A673 (cell line): Measurements from ENCODE around the gene TNS3. TPM values are rescaled to one million over a fixed set of nuclear protein-coding genes. Genes with fewer than 3 reads are reported as not detected.

Experiments
- BruUV-seq: library from RNA; stranded (reverse); fragments of 400-500 nt; replicated peaks from 2 replicates; lab custom pipeline; 2021; lab: Mats Ljungman, UMichigan
- CTCF ChIA-PET: fragments of 300-600 bp; sonication (Branson Sonifier 250); formaldehyde crosslinking; loops from one replicate; lab custom pipeline; 2022; ENCODE audit warnings: antibody characterized with exemption; lab: Charles Lee
- POLR2A ChIA-PET: fragments of 300-600 bp; sonication (Branson Sonifier 250); formaldehyde crosslinking; loops from one replicate; lab custom pipeline; 2022; ENCODE audit warnings: antibody characterized with exemption; ENCODE audit not compliant: low non-redundant PET; lab: Charles Lee
- DNase-seq: peaks from one replicate; pipeline ENCODE4 v3.0.0-alpha.2; 2015; ENCODE audit warnings: low spot score
- H3K27ac ChIP-seq: fragments of 200-600 bp; sonication (generic); 2 replicates; pipeline ENCODE4 v1.5.1; 2016; ENCODE audit warnings: mixed run types, low read depth, mild to moderate bottlenecking, mixed read lengths, antibody characterized with exemption, low read length; ENCODE audit not compliant: poor library complexity, severe bottlenecking
- H3K27me3 ChIP-seq: fragments of 200-600 bp; sonication (generic); replicated peaks from 2 replicates; pipeline ENCODE4 v1.6.1; 2017; ENCODE audit warnings: mixed run types, low read depth, mild to moderate bottlenecking, mixed read lengths, antibody characterized with exemption, low read length; ENCODE audit not compliant: insufficient read depth, poor library complexity
- H3K36me3 ChIP-seq: fragments of 200-600 bp; sonication (generic); 2 replicates; pipeline ENCODE4 v1.6.1; 2016; ENCODE audit warnings: mixed run types, mild to moderate bottlenecking, mixed read lengths, antibody characterized with exemption, low read length; ENCODE audit not compliant: insufficient read depth, poor library complexity, severe bottlenecking
- H3K4me1 ChIP-seq: fragments of 200-600 bp; sonication (generic); 2 replicates; pipeline ENCODE4 v1.6.1; 2017; ENCODE audit warnings: mixed run types, mild to moderate bottlenecking, mixed read lengths, antibody characterized with exemption, low read length; ENCODE audit not compliant: insufficient read depth, poor library complexity, severe bottlenecking
- H3K4me3 ChIP-seq: fragments of 200-600 bp; sonication (generic); 2 replicates; pipeline ENCODE4 v1.5.1; 2016; ENCODE audit warnings: low read depth, mixed run types, mild to moderate bottlenecking, mixed read lengths, low read length; ENCODE audit not compliant: poor library complexity, severe bottlenecking
- H3K9me3 ChIP-seq: fragments of 200-600 bp; sonication (generic); 2 replicates; pipeline ENCODE4 v1.6.1; 2016; ENCODE audit warnings: mixed run types, low read depth, mild to moderate bottlenecking, mixed read lengths, antibody characterized with exemption, low read length; ENCODE audit not compliant: poor library complexity, severe bottlenecking
- EZH2 ChIP-seq: fragments of 200-600 bp; sonication (generic); IDR thresholded peaks from 2 replicates; pipeline ENCODE4 v1.6.1; 2017; ENCODE audit warnings: borderline replicate concordance, low read depth, mild to moderate bottlenecking, mixed read lengths, antibody characterized with exemption, low read length; ENCODE audit not compliant: poor library complexity, severe bottlenecking
- intact Hi-C: fragments of 100-400 bp; cut with micrococcal nuclease; formaldehyde crosslinking; loops from one replicate; pipeline ENCODE4 v1.10.0; 2022; ENCODE audit not compliant: unreplicated experiment
- total RNA-seq: library from RNA; stranded (reverse); gene quantifications from 2 replicates; pipeline ENCODE4 v1.2.3, GENCODE V29; 2021
- TF ChIP-seq, protein P1 (sequence below): fragments of 300-800, 200-600 bp; sonication (generic); conservative IDR thresholded peaks from 2 replicates; pipeline ENCODE4 v1.5.1; 2017; ENCODE audit warnings: low read depth, mild to moderate bottlenecking, antibody characterized with exemption, low read length, moderate library complexity, mixed read lengths

Gene TNS3
- total RNA-seq, 1 experiment from 2014 or later: not detected

DNA sequence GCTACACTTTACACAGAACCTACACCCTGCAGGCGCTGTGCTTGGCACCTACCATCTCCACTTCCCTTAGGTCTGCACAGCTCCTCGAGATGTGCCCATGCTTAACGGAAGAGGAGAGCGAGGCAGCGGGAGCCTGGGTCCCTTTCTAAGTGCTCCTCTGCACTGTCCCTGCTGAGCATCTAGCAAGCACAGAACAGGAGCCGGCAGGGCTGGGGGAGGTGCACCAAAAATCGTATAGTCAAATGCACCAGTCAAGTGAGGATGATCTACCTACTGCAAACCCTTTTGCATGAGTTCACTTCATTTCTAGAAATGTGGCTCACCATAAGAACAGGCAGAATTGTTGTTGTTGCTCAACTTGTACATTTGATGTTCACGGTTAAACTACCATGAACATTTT lies 267.7 kb downstream of the TNS3 start:
- TF ChIP-seq, protein P1, sequence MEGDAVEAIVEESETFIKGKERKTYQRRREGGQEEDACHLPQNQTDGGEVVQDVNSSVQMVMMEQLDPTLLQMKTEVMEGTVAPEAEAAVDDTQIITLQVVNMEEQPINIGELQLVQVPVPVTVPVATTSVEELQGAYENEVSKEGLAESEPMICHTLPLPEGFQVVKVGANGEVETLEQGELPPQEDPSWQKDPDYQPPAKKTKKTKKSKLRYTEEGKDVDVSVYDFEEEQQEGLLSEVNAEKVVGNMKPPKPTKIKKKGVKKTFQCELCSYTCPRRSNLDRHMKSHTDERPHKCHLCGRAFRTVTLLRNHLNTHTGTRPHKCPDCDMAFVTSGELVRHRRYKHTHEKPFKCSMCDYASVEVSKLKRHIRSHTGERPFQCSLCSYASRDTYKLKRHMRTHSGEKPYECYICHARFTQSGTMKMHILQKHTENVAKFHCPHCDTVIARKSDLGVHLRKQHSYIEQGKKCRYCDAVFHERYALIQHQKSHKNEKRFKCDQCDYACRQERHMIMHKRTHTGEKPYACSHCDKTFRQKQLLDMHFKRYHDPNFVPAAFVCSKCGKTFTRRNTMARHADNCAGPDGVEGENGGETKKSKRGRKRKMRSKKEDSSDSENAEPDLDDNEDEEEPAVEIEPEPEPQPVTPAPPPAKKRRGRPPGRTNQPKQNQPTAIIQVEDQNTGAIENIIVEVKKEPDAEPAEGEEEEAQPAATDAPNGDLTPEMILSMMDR: no peak
- no peak for TF ChIP-seq EZH2
- DNase-seq: no peak
- Histone ChIP-seq H3K9me3 (no peaks in the 10 kb centered on the region), H3K4me1 (no peaks in the 10 kb centered on the region), H3K27ac (no peak overlapping the region), H3K27me3 (peaks cover 10% of the 10 kb centered on the region), H3K4me3 (no peak overlapping the region), H3K36me3 (no peaks in the 10 kb centered on the region)
- no TSS peak for BruUV-seq
- CTCF ChIA-PET: no interaction called here
- intact Hi-C loops: no loop called here
- POLR2A ChIA-PET: no interaction called here

GRCh38 chr7:47313564-47313963 lies 268.3 kb downstream of the TNS3 start:
- POLR2A ChIA-PET: no interaction called here
- Histone ChIP-seq H3K9me3 (no peaks in the 10 kb centered on the region), H3K27ac (no peak overlapping the region)

GRCh38 chr7:47311891-47312290 lies 270.0 kb downstream of the TNS3 start:
- Histone ChIP-seq H3K9me3 (no peaks in the 10 kb centered on the region), H3K27me3 (peaks cover 10% of the 10 kb centered on the region), H3K4me3 (no peak overlapping the region), H3K27ac (no peak overlapping the region), H3K4me1 (no peaks in the 10 kb centered on the region), H3K36me3 (no peaks in the 10 kb centered on the region)
- BruUV-seq: no TSS peak
- CTCF ChIA-PET: no interaction called here
- intact Hi-C loops: no loop called here
- DNase-seq: no peak
- TF ChIP-seq EZH2: no peak
- TF ChIP-seq, protein P1: no peak
- POLR2A ChIA-PET: no interaction called here

More at GRCh38 chr7:47313564-47313963, 268.3 kb downstream of the TNS3 start:
- no peak for TF ChIP-seq EZH2
- TF ChIP-seq, protein P1: no peak
- Histone ChIP-seq H3K4me3 (no peak overlapping the region), H3K27me3 (peaks cover 10% of the 10 kb centered on the region), H3K4me1 (no peaks in the 10 kb centered on the region), H3K36me3 (no peaks in the 10 kb centered on the region)
- no TSS peak for BruUV-seq
- CTCF ChIA-PET: no interaction called here
- intact Hi-C loops: no loop called here
- DNase-seq: no peak
